ENCODE measurements around the gene KCNE2.

DNA sequence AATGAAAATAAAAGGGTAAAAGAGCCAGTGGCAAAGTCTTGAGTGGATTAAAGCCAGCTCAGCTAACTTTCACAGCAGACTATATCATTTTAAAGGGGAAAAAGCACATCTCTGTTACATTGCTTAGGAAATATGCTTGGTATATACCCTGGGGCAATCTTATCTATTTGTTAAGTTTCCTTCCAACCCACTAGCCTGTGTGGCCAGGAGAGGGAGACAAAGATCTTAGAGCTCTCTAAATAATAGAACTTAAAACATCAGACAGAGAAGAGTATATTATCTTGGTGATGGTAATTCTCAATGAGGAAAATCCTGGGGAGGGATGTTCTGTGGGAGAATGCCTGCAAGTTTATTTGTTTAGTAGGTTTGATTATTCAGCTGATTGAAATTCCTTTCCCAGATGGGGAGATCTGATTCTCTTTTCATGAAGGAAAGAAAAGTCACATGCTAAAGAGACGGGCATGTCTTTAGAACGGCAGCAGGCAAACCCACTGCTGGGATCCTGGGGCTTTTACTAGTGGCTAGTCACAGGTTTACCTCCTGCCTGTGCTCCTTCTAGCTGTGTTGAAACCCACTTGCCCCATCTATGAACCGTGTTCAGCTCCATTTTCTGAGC, 3.6 kb downstream of the KCNE2 start:
- TF ChIP-seq EZH2phosphoT487 (IDR thresholded peaks at IDR 0.05; ENCODE audit: low read length) (no peak), EZH2 (optimal IDR thresholded peaks at IDR 0.05; ENCODE audit: low read depth, low read length) (no peak)
- TF ChIP-seq, protein P1, sequence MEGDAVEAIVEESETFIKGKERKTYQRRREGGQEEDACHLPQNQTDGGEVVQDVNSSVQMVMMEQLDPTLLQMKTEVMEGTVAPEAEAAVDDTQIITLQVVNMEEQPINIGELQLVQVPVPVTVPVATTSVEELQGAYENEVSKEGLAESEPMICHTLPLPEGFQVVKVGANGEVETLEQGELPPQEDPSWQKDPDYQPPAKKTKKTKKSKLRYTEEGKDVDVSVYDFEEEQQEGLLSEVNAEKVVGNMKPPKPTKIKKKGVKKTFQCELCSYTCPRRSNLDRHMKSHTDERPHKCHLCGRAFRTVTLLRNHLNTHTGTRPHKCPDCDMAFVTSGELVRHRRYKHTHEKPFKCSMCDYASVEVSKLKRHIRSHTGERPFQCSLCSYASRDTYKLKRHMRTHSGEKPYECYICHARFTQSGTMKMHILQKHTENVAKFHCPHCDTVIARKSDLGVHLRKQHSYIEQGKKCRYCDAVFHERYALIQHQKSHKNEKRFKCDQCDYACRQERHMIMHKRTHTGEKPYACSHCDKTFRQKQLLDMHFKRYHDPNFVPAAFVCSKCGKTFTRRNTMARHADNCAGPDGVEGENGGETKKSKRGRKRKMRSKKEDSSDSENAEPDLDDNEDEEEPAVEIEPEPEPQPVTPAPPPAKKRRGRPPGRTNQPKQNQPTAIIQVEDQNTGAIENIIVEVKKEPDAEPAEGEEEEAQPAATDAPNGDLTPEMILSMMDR (IDR thresholded peaks at IDR 0.05; ENCODE audit: low read length) = peak; percentile 93

Data from MM.1S (cell line).